Parathyroid adenoma (tissue), 2 donors: ENCODE results near the gene DLGAP1.

Experiments used
- H2AFZ ChIP-seq: fragments of 300-600 bp; sonication (generic); one replicate; pipeline ENCODE4 v1.7.0; 2017; ENCODE audit warnings: antibody characterized with exemption, mild to moderate bottlenecking
- H3K27ac ChIP-seq: fragments of 300-600 bp; sonication (generic); one replicate; pipeline ENCODE4 v1.7.0; 2017
- H3K27me3 ChIP-seq: fragments of 300-600 bp; sonication (generic); one replicate; pipeline ENCODE4 v1.7.0; 2017; ENCODE audit warnings: low read length; ENCODE audit not compliant: control insufficient read depth, insufficient read depth
- H3K36me3 ChIP-seq: fragments of 300-600 bp; sonication (generic); one replicate; pipeline ENCODE4 v1.7.0; 2017; ENCODE audit warnings: low read length; ENCODE audit not compliant: control insufficient read depth, insufficient read depth
- H3K4me1 ChIP-seq: fragments of 300-600 bp; sonication (generic); one replicate; pipeline ENCODE4 v1.7.0; 2017; ENCODE audit warnings: control low read depth
- H3K4me2 ChIP-seq: fragments of 300-600 bp; sonication (generic); one replicate; pipeline ENCODE4 v1.7.0; 2017; ENCODE audit warnings: low read length
- H3K4me3 ChIP-seq: fragments of 300-600 bp; sonication (generic); one replicate; pipeline ENCODE4 v1.7.0; 2017; ENCODE audit warnings: low read depth, low read length
- H3K79me2 ChIP-seq: fragments of 300-600 bp; sonication (generic); one replicate; pipeline ENCODE4 v1.7.0; 2017; ENCODE audit warnings: control low read depth
- H3K9ac ChIP-seq: fragments of 300-600 bp; sonication (generic); one replicate; pipeline ENCODE4 v1.7.0; 2017; ENCODE audit warnings: mild to moderate bottlenecking
- H3K9me3 ChIP-seq: fragments of 300-600 bp; sonication (generic); one replicate; pipeline ENCODE4 v1.7.0; 2017; ENCODE audit warnings: low read length; ENCODE audit not compliant: control insufficient read depth
- CTCF ChIP-seq: fragments of 300-600 bp; sonication (generic); IDR thresholded peaks from one replicate; pipeline ENCODE4 v1.7.0; 2017; ENCODE audit warnings: antibody characterized with exemption, mild to moderate bottlenecking
- donor health status: primary hyperparathyroidism.

The DLGAP1 gene

GRCh38 chr18:4172196-4173100 is 282.7 kb downstream of the DLGAP1 start:
- H3K4me2 ChIP-seq: no peak overlapping the region
- no peaks in the 10 kb centered on the region for H3K27me3 ChIP-seq
- H3K9me3 ChIP-seq: no peaks in the 10 kb centered on the region
- no peaks in the 10 kb centered on the region for H3K36me3 ChIP-seq
- H3K4me1 ChIP-seq: no peaks in the 10 kb centered on the region
- TF ChIP-seq CTCF: no peak
- no peak overlapping the region for H2AFZ ChIP-seq
- no peak overlapping the region for H3K9ac ChIP-seq
- no peak overlapping the region for H3K4me3 ChIP-seq
- H3K27ac ChIP-seq: no peak overlapping the region
- H3K79me2 ChIP-seq: no peaks in the 10 kb centered on the region

GRCh38 chr18:4157352-4157751 is 297.8 kb downstream of the DLGAP1 start:
- Histone ChIP-seq H3K4me1 (no peaks in the 10 kb centered on the region), H2AFZ (no peak overlapping the region), H3K79me2 (no peaks in the 10 kb centered on the region), H3K4me3 (no peak overlapping the region), H3K27ac (no peak overlapping the region), H3K36me3 (no peaks in the 10 kb centered on the region), H3K4me2 (no peak overlapping the region), H3K9ac (no peak overlapping the region), H3K27me3 (no peaks in the 10 kb centered on the region), H3K9me3 (no peaks in the 10 kb centered on the region)
- no peak for TF ChIP-seq CTCF

- Histone ChIP-seq H3K27me3 (no peaks in the 10 kb centered on the region), H3K79me2 (no peaks in the 10 kb centered on the region), H3K4me2 (no peak overlapping the region), H3K4me3 (no peak overlapping the region), H3K27ac (no peak overlapping the region), H2AFZ (no peak overlapping the region), H3K36me3 (no peaks in the 10 kb centered on the region), H3K9me3 (no peaks in the 10 kb centered on the region), H3K9ac (no peak overlapping the region), H3K4me1 (no peaks in the 10 kb centered on the region)
- TF ChIP-seq CTCF: no peak
Observed at GRCh38 chr18:4146797-4147196, 308.3 kb downstream of the DLGAP1 start.

GRCh38 chr18:4144201-4144600 is 310.9 kb downstream of the DLGAP1 start:
- Histone ChIP-seq H3K27ac (no peak overlapping the region), H3K4me2 (no peak overlapping the region), H3K79me2 (no peaks in the 10 kb centered on the region), H3K4me1 (no peaks in the 10 kb centered on the region), H3K36me3 (no peaks in the 10 kb centered on the region), H3K9me3 (no peaks in the 10 kb centered on the region), H3K9ac (no peak overlapping the region), H3K4me3 (no peak overlapping the region), H3K27me3 (no peaks in the 10 kb centered on the region), H2AFZ (no peak overlapping the region)
- TF ChIP-seq CTCF: no peak

GRCh38 chr18:4143585-4143984 is 311.5 kb downstream of the DLGAP1 start:
- no peak overlapping the region for H3K4me3 ChIP-seq
- no peaks in the 10 kb centered on the region for H3K79me2 ChIP-seq
- no peak overlapping the region for H3K4me2 ChIP-seq
- H3K36me3 ChIP-seq: no peaks in the 10 kb centered on the region
- no peak for TF ChIP-seq CTCF
- no peak overlapping the region for H3K27ac ChIP-seq
- H3K9me3 ChIP-seq: no peaks in the 10 kb centered on the region
- H3K9ac ChIP-seq: no peak overlapping the region
- H2AFZ ChIP-seq: no peak overlapping the region
- no peaks in the 10 kb centered on the region for H3K4me1 ChIP-seq
- H3K27me3 ChIP-seq: no peaks in the 10 kb centered on the region
